ENCODE measurements around the gene USP49.
A peak's percentile ranks its signal among the peaks of the same experiment; 100 is the strongest.

USP49 gene

DNA sequence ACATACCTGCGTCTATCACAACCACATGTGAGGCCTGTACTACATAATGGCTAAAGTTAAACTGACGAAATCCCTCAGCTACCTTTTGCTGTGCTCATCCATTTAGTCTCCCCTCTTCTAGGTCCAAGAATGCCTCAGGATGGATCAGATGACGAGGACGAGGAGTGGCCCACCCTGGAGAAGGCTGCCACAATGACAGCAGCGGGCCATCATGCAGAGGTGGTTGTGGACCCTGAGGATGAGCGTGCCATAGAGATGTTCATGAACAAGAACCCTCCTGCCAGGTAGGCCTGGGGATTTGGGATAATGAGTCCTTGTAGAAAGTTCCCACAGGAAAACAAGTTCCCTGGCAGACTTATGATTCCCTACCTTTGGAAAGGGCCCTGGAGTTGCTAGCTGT, 32.1 kb upstream of the USP49 start:
- no peak for DNase-seq

- DNase-seq = no peak
Observed at GRCh38 chr6:41922154-41922553, 27.0 kb upstream of the USP49 start.

DNA sequence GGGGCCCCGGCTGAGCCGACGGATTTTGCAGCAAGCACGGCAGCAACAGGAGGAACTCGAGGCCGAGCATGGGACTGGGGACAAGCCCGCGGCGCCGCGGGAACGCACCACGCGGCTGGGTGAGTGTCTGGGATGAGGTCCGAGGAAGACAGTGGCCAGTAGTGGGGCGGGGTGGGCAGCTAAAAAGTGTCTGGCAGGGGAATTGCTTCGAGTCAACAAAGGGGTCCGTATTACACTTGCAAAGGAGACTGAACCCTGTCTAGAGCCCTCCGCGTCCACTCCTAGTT, 26.5 kb upstream of the USP49 start:
- DNase-seq = no peak

DNA sequence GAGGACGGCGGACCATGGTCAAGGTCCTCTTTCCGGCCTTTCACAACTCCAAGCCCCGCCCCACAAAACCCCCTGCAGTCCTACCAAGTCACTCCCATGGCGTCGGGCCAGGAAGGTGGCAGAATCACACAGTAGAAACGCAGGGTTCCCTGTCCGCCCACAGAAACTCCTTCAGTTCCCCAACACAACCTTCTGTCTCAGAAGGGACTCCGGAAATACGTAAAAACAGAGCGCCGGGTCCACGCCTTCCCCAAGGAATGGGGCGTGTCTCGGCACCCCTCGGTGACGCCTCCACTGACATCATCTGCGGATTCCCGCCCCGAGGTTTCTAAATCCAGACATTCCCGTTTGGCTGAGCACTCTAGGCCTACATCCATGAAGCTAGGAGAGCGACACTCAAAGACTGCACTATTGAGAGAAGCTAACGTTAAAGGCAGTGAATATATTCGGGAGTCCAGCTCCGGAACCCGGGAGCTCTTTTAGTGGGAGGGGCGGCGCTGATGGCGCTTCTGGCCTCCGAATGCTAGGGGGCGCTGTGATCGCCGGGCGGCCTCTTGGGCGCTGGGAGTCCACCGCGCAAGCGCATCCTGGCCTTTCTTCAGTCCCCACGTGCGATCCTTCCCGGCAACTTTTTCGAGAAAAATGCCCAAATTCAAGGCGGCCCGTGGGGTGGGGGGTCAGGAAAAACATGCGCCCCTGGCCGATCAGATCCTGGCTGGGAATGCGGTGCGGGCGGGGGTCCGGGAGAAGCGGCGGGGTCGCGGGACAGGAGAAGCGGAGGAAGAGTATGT, 25.9 kb upstream of the USP49 start, which contains the start of the genes BYSL and MED20:
Gene BYSL (plus strand): TSS at position 579 of the 791 bp plus-strand sequence. CDS start 64 bp downstream, at position 643.
Gene MED20 (minus strand): TSS at position 219 of the 791 bp plus-strand sequence. CDS start 121 bp downstream, at position 98.
- peak; percentile 96 for DNase-seq

DNA sequence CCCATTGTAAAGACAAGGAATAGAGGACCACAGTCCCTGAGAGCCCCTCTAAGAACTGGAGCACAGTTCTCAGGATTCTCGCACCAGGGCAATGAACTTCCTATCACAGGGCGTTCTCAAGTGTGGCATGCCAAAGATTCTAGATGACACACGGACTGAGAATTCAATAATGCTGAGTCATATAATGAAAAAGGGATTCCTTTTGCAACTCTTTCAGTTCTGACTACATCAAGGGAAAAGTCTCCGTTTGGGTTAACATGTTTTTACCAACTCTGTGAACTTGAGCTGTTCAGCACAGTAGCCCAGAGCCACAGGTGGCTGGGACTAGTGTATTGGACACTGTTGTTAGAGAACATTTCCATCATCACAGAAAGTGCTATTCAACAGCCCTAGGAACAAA, 22.4 kb upstream of the USP49 start:
- DNase-seq = peak; percentile 69

GRCh38 chr6:41914869-41915530, 19.8 kb upstream of the USP49 start:
- no peak for DNase-seq

DNA sequence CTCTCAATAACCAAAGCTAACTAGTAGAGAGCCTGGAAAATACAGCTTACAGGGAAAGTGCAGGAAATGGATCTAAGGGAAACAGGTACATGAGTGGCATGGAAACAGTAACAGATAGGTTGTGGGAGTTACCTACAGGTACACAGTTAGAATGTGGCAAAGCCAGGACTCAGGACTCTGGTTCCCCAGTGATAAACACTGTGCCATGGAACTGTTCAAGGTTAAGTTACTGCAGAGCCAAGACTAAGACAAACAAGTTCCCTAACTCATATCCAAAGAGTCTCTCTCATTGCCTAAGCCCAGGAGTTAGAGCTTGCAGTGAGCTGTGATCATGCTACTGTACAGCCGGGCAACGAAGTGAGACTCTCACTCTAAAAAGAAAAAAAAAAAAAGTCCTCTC, 19.2 kb upstream of the USP49 start:
- no peak for DNase-seq

DNA sequence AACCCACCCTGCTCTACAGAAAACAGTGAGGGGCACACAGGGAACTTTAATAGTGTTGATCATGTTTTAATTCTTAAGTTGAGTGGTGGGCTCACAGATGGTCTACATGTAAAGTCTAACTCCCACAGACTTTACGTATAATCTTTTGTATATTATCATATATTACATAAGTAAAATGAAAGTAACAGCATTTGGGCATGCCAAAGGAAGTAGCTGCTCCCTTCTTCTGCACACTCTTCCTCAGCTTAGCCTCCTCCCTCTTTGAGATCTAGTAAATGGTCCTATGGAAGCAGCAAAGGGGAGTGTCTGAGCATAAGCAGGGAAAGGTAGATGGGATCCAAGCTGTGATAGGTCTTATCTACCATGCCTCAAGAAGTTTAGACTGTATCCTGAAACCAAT, 14.6 kb upstream of the USP49 start:
- DNase-seq = no peak

DNA sequence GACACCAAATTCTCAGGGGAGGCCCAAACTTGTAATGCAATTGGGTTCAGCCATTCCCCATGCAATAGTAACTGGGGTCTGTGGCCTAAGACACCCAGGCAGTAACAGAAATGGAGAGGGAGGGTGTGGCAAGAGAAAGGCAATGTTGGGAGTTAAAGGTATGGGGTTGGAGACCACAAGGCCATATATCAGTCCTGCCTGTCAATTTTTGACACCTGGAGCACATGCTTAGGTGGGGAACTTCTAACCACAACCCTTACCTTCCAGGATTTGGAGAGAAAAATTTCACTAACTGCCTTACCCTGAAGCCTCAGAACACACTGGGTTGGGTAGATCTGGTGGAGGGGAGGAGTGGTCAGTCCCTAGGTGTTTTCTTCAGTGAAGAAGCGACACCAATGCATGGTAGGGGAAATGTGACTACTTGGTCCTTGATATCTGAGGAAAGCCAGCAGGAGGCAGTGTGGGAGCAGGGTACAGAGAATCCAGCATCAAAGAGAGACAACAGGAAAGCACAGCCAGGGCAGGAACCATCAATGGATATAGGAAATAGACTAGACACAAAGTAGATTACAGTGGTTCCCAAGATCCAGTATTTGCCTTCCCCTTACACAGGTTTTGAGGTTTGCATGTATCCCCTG, 6.8 kb upstream of the USP49 start:
- DNase-seq = peak; percentile 54

DNA sequence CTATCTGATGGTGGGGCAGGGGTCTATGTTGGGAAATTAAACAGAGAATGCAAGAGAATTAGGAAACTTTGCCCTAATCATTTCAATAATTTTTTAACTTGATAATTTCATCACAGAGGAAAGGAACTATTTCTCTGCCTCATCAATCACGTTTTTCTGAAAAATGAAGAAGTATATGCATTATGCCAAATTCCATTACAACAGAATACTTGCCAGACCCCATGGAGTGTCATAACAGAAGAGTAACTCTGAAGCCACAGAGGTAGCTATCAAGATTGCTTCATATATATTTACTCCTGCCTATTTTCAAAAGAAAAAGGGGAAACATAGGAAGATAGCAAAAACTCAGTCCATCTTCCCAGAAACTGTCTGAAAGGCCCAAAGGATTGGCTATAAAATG, 5.7 kb upstream of the USP49 start:
- DNase-seq = no peak

- DNase-seq = no peak
Observed at GRCh38 chr6:41896281-41896680, 1.1 kb upstream of the USP49 start.

DNA sequence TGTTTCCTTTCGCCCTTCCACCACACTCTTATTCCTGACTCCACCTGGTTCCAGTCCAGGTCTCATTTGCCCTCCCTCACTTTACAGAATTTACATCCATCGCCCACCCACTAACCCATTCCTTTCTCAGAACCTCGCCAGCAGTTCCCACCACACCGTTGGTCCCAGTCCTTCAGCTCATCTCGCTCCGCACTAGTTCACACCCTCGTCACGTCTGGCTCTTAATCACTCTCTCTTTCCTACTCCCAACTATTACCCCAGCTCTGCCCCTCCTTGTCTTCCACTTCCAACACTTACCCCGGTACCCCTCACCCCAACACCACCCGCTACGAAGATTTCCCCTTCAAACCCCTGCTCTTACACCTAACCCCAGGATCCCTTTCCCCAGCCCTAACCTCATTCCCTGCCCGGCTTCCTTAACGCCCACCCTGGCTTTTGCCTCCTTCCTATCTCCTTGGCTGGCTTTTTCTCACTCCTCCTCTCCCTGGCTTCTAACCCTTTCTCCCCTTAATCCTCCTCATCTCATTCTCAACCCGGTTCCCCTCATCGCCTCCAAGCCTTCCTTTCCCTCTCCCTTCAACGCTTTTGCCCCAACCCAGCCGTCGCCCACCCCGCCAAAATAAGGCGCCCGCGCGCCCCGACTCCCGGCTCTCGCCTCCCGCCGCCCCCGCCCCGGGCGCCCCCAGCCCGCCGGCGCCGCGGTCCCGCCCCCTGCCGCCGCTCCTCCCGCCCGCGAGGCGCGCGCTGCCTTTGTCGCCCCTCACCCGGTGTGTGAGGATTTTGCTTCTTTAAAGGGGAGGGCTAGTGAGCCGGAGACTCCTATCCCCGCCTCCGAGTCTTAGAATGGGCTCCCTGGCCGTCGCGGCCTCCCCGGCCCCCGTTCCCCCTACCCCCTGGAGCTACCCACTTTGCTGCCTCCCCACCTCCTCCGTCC, 542 bp downstream of the USP49 start:
- DNase-seq = no peak

GRCh38 chr6:41892921-41893564, 2.1 kb downstream of the USP49 start:
- DNase-seq = no peak

DNA sequence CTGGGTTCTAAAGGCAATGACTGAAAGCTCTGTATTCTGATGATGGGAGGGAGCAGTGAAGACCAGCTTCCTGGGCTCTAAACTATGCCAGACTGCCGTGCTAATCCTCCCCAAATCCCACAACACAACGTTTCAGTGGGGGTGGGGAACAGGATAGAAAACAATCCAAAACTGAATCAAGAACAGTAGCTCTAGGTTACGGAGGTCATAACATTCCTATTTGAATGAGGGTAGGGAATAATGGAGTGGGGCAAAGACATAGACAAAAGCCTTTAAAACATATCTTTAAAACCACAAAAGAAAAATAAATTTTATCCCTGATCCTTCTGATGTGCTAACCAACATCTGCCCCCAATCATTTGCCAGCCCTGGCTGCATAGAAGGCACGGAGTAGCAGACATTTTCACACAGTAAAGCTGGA, 7.8 kb downstream of the USP49 start:
- no peak for DNase-seq

DNA sequence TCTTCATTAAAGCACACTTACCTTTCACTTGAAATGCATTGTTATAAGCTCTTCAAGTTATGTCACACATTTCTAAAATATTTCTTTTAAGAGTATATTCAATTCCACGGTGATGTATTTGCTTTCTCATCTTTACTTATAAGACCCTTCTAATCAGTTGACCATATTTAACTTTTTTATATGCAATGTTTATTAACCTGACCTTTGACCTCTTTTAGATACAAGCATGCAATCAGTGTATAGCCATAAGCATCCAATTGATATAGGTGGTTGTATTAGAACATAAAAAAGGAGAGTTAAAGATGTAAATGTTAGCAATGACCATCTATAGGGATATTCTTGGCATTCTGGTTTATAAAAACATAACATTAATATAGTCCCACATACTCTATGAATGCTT, 9.2 kb downstream of the USP49 start:
- DNase-seq = no peak

DNA sequence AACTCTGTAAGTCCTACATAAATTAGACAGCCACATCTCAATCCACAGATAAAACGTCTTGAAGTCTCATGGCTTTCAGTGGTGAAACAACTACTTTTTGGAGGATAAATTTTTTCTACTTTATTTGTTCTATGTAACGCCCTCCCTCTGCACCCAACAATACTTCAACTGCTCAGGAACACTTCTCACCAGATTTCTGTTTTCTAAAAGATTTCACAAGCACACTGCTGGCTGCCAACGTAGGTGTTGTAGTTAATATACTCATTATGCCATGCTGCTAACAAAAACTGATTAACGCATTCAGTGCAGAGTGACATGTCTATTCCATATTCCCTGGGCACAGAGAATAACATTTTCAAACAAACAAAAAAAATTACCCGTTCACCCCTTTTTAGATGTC, 10.2 kb downstream of the USP49 start:
- DNase-seq = no peak

GRCh38 chr6:41881506-41881905, 13.7 kb downstream of the USP49 start:
- DNase-seq = no peak

DNA sequence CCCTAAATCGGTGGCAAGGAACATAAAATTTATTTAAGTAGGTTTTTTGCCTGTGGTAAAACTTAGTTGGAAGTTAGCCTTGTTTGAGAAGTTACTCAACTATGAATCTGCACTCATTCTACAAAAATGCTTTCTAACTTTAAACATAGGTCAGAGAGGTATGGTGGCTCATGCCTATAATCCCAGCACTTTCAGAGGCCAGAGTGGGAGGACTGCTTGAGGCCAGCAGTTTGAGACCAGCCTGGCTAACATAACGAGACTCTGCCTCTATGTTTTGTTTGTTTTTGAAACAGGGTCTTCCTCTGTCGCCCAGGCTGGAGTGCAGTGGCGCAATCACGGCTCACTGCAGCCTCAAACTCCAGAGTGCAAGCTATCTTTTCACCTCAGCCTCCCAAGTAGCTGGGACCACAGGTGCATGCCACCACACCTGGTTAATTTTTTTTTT, 16.2 kb downstream of the USP49 start:
- no peak for DNase-seq

DNA sequence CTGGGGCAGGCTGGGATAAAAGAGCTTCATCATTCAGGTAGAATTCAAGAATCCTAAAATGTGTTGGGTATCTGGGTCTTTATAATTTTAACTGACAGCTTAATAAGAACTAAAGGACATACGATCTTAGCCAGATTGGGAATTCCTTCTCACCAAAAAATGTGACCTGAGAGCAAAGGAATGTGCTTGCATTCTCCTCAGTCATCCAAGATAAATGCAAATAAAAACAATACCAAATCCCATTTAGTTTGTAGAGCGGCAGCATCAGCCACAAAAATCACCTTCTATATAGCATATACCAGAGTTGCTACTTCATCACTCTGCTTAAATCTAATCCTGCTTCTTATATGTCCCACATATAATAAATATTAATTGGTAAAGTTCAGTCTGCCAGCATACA, 16.9 kb downstream of the USP49 start:
- DNase-seq = no peak

GRCh38 chr6:41877051-41877680, 18.0 kb downstream of the USP49 start:
- DNase-seq = no peak

DNA sequence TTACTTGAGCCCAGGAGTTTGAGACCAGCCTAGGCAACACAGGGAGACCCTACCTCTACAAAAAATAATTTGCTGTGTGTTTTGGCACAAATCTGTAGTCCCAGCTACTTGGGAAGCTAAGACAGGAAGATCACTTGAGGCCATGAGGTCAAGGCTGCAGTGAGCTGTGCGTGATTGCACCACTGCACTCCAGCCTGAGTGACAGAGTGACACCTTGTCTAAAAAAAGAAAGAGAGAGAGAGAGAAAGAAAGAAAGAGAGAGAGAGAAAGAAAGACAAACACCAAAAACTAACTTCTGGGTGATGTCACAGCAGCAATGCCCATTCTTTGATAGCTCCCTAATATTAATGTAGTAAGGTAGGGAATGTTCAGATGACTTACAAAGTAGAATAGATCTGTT, 20.4 kb downstream of the USP49 start:
- no peak for DNase-seq

- DNase-seq = no peak
Observed at GRCh38 chr6:41872147-41872546, 23.0 kb downstream of the USP49 start.

Data from activated CD4-positive, alpha-beta T cell treated with anti-CD3 and anti-CD28 coated beads, Interleukin-2, amount 50 U/mL, for 16 hours (primary cell).